DMS 273 treated with DMSO at 0.1 percent for 48 hours (cell line): Measurements from ENCODE around the gene PSMD5.

Source experiments
- DNase-seq: peaks from one replicate; lab custom pipeline; 2025; lab: John Stamatoyannopoulos, UW

PSMD5 gene

GRCh38 chr9:120842685-120843485 lies at the start of gene PSMD5:
TSS of gene PSMD5 (minus strand) at chr9:120842922. CDS start at chr9:120842909, 13 bp downstream.
- DNase-seq: peak; percentile 94

- DNase-seq: no peak
These were observed 49.4 kb upstream of the PSMD5 start for GRCh38 chr9:120891884-120892747.

GRCh38 chr9:120891245-120891883 lies 48.6 kb upstream of the PSMD5 start:
- no peak for DNase-seq

- no peak for DNase-seq
These were observed 47.9 kb upstream of the PSMD5 start for GRCh38 chr9:120890320-120891244.

GRCh38 chr9:120889606-120890271 lies 47.0 kb upstream of the PSMD5 start:
- DNase-seq: no peak

GRCh38 chr9:120888626-120889025 lies 45.9 kb upstream of the PSMD5 start:
- DNase-seq: no peak

- no peak for DNase-seq
These were observed 43.8 kb upstream of the PSMD5 start for GRCh38 chr9:120886490-120886967.

- no peak for DNase-seq
These were observed 43.2 kb upstream of the PSMD5 start for GRCh38 chr9:120885958-120886357.

- no peak for DNase-seq
These were observed 42.7 kb upstream of the PSMD5 start for GRCh38 chr9:120885457-120885856.

GRCh38 chr9:120883608-120883996 lies 40.9 kb upstream of the PSMD5 start:
- DNase-seq: no peak

GRCh38 chr9:120882935-120883607 lies 40.3 kb upstream of the PSMD5 start:
- no peak for DNase-seq

GRCh38 chr9:120879446-120879845 lies 36.7 kb upstream of the PSMD5 start:
- no peak for DNase-seq

- DNase-seq: no peak
These were observed 35.7 kb upstream of the PSMD5 start for GRCh38 chr9:120878188-120879130.

GRCh38 chr9:120877276-120878034 lies 34.7 kb upstream of the PSMD5 start:
- DNase-seq: no peak

- no peak for DNase-seq
These were observed 34.1 kb upstream of the PSMD5 start, which contains the start of gene PHF19 for GRCh38 chr9:120876842-120877240. TSS of gene PHF19 (minus strand) at chr9:120877188. CDS start at chr9:120874741, 2,447 bp downstream.

GRCh38 chr9:120875954-120876841 lies 33.5 kb upstream of the PSMD5 start:
- DNase-seq: peak; percentile 45

- no peak for DNase-seq
These were observed 32.9 kb upstream of the PSMD5 start for GRCh38 chr9:120875643-120875953.
